Stimulated activated CD8-positive, alpha-beta memory T cell treated with anti-CD3 and anti-CD28 coated beads, Interleukin-15, amount 100 ng/mL, for 48 hours (primary cell): ENCODE data around the gene LACTB.

ENCODE experiments used
- DNase-seq, 2 donors: peaks; one replicate each; pipeline ENCODE4 v3.0.0-alpha.2; 2020; ENCODE audit warnings: low read depth in 2 of 2

Gene LACTB

GRCh38 chr15:63122002-63122875 is 578 bp downstream of the LACTB start:
- peak; percentile 60 to 88 for DNase-seq

GRCh38 chr15:63124506-63124905 is 2.8 kb downstream of the LACTB start:
- DNase-seq = no peak

- no peak for DNase-seq
Observed at GRCh38 chr15:63126726-63127125, 5.1 kb downstream of the LACTB start.

- DNase-seq = no peak
Observed at GRCh38 chr15:63133786-63134185, 12.1 kb downstream of the LACTB start.

- no peak for DNase-seq
Observed at GRCh38 chr15:63134245-63134985, 12.8 kb downstream of the LACTB start.

- no peak for DNase-seq
Observed at GRCh38 chr15:63135281-63135680, 13.6 kb downstream of the LACTB start.

GRCh38 chr15:63135804-63136203 is 14.1 kb downstream of the LACTB start:
- no peak for DNase-seq

- no peak for DNase-seq
Observed at GRCh38 chr15:63136742-63137141, 15.1 kb downstream of the LACTB start.

- DNase-seq = no peak
Observed at GRCh38 chr15:63140936-63141335, 19.3 kb downstream of the LACTB start.

GRCh38 chr15:63145426-63145825 is 23.8 kb downstream of the LACTB start:
- DNase-seq = no peak

GRCh38 chr15:63146684-63147083 is 25.0 kb downstream of the LACTB start:
- no peak for DNase-seq

GRCh38 chr15:63151665-63152064 is 30.0 kb downstream of the LACTB start:
- DNase-seq = no peak

GRCh38 chr15:63155486-63155885 is 33.8 kb downstream of the LACTB start:
- DNase-seq = no peak

- DNase-seq = no peak
Observed at GRCh38 chr15:63156086-63156710, 34.5 kb downstream of the LACTB start.

GRCh38 chr15:63156755-63157117 is 35.1 kb downstream of the LACTB start:
- DNase-seq = no peak

- DNase-seq = peak; percentile 80 to 82
Observed at GRCh38 chr15:63157118-63157843, 35.6 kb downstream of the LACTB start, which contains the start of gene RPS27L. Gene RPS27L, minus strand, starts transcription at chr15:63157477. Its CDS starts 72 bp downstream, at chr15:63157405.

- no peak for DNase-seq
Observed at GRCh38 chr15:63157891-63158431, 36.3 kb downstream of the LACTB start.

- DNase-seq = no peak
Observed at GRCh38 chr15:63160638-63161037, 39.0 kb downstream of the LACTB start.

- no peak for DNase-seq
Observed at GRCh38 chr15:63163217-63163616, 41.6 kb downstream of the LACTB start.

GRCh38 chr15:63165166-63165859 is 43.7 kb downstream of the LACTB start:
- DNase-seq = no peak

- DNase-seq = no peak
Observed at GRCh38 chr15:63166219-63166618, 44.6 kb downstream of the LACTB start.
